Peyer's patch (tissue), 4 donors: Measurements from ENCODE around the gene KRT6C.

Experiments used
- POLR2A ChIP-seq, 2 donors: fragments of 450-650 bp; IDR thresholded peaks; one replicate each; pipeline ENCODE4 v1.5.1; 2017; ENCODE audit warnings: antibody characterized with exemption in 2 of 2, mild to moderate bottlenecking in 2 of 2, moderate library complexity in 2 of 2
- TF ChIP-seq, protein P1 (sequence below), 6 experiments: fragments of 450-650 bp in 4 of 6; fragments of 200-600 bp in 2 of 6; sonication (generic) in 1 of 6; IDR thresholded peaks; one replicate each; pipeline ENCODE4 v1.5.1; 2017 to 2019; ENCODE audit warnings: antibody characterized with exemption in 6 of 6, mild to moderate bottlenecking in 3 of 6, moderate library complexity in 1 of 6

DNA sequence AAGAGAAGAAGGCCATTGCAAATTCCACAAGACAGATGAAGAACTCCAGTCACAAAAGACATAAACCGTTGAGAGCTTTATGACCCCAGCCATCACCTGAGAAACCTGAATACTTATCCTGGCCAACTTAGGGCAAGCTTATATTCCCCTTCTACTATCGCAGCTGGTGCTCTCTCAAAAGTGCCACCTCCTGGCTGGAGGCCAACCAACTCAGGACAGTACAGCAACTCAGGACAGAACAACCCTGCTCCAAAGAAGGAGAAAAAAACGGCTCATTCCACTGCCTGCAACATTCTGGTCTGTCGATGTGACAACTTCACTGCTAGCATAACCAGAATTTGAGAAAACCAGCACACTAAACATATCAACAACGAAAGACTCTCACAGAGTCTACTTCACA lies 11.9 kb downstream of the KRT6C start:
- TF ChIP-seq, protein P1, sequence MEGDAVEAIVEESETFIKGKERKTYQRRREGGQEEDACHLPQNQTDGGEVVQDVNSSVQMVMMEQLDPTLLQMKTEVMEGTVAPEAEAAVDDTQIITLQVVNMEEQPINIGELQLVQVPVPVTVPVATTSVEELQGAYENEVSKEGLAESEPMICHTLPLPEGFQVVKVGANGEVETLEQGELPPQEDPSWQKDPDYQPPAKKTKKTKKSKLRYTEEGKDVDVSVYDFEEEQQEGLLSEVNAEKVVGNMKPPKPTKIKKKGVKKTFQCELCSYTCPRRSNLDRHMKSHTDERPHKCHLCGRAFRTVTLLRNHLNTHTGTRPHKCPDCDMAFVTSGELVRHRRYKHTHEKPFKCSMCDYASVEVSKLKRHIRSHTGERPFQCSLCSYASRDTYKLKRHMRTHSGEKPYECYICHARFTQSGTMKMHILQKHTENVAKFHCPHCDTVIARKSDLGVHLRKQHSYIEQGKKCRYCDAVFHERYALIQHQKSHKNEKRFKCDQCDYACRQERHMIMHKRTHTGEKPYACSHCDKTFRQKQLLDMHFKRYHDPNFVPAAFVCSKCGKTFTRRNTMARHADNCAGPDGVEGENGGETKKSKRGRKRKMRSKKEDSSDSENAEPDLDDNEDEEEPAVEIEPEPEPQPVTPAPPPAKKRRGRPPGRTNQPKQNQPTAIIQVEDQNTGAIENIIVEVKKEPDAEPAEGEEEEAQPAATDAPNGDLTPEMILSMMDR (IDR thresholded peaks at IDR 0.05) = no peak
- no peak for TF ChIP-seq POLR2A (IDR thresholded peaks at IDR 0.05)
